HG02642 (cell line): ENCODE data around the gene MAGOHB.

ENCODE experiments used
- ATAC-seq: cut with Tn5 transposase; IDR thresholded peaks from one replicate; pipeline ENCODE4 v1.9.1; 2021; ENCODE audit warnings: mild to moderate bottlenecking; ENCODE audit not compliant: unreplicated experiment, poor library complexity

The MAGOHB gene

DNA sequence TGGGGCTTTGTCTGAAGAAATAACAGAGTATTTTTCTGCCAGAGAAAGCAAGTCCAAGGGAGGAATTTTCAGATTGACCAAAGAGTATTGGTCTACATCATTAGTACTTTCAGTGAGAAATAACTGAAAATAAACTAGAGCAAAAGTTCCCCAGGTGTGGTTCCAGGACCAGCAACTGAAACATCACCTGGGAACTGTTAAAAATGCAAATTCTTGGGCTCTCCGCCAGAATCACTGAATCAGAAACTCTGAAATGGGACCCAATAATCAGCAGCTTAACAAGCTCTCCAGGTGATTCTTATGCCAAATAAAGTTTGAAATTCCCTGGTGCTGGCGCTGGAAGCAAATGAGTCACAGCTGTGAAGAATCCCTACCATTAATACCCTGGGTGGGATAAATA is 55.6 kb downstream of the MAGOHB start:
- no peak for ATAC-seq

DNA sequence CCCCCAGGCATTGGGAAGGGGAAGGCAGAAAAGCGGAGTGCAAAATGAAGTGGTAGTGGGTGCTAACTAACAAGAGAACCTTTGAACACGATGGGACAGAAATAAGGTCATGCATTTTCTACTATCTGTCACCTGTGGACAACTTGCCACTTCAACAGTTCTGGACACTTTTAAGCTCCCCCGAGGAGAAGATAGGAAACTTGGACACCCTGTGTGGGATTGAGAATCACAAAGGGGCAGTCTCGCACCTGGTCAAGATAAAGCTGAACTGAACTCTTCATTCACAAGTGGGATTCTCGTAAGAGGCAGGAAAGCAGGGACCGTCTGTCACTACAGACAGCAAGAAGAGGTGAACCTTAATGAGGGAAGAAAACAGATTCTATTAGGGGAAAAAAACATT is 56.1 kb downstream of the MAGOHB start:
- no peak for ATAC-seq

DNA sequence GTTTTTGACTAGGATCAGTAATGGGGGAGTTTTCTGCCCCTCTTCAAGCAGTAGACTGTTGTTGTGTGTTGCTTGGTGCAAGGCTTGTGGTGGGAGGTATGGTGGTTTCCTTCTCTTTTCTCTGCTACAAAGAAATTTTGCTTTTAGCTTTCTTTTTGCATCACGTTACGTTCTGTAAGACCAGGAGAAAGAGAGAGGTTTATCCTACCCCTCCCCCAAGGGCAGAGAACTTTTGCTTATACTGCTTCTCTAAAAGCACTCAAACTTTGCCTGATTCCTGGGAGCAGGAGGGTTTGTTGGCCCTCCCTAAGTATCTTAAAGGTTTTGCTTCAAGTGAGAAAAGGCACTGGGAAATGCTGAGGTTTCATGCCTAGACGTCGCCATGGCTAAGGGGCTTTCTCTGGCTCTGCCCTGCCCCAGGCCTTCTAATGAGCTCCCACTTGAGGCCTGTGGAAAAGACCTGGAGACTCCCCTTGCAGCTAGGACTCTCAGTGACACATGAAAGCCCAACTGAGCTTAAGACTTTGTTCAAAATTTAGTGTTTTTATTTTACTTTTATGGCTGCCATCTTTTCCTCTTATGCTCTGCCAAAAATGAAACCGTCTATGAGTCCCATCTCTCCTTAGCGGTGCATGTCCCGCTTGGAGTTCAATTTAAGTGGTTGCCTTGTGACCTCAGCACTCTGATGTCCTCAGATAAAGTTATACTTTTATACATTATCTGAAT is 58.5 kb downstream of the MAGOHB start:
- no peak for ATAC-seq

DNA sequence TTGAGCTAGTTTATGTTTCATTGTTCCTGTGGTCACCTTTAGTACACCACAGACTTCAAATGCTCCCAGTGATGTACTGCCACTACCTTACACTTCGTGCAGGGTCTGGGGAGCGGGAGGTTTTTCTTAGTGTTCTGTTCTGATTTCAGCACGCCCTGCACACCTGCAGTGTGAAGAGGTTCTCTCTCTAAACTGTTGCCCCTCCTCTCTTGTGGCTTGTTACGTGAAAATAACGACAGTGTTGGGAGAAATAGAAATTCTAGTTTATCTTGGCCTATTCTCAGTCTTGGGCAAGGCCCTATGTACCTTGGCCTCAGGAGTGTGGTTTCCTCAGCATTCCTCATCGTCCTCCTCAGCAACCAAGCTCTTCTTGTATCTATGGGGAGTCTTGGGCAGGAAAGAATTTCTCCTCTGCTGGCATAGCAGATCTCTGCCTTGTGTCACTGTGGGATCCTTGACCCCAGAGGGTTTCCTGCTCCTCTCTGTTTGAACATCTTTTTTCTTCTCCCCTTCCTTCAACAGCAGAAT is 59.1 kb downstream of the MAGOHB start:
- ATAC-seq: no peak
